ENCODE data around the gene NDUFB3.

DNA sequence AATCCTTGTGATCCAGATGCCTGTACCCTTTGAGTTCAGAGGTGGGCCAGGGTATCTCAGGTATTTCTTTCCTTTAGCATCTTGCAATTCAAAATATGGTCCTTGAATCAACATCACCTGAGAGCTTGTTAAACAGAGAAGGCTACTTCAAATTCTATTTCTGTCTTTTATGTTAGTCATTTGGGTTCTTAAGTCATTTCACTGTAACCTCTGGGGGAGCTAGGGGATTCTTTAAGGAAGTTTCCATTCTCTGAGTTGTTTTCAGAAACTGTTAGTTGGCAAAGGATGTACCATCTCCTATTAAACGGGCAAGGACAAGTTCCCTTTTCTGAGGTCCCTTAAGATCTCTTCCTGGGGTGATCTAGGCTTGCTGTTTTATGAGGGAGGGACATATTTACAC, 60.7 kb downstream of the NDUFB3 start:
- TF ChIP-seq, protein P1, sequence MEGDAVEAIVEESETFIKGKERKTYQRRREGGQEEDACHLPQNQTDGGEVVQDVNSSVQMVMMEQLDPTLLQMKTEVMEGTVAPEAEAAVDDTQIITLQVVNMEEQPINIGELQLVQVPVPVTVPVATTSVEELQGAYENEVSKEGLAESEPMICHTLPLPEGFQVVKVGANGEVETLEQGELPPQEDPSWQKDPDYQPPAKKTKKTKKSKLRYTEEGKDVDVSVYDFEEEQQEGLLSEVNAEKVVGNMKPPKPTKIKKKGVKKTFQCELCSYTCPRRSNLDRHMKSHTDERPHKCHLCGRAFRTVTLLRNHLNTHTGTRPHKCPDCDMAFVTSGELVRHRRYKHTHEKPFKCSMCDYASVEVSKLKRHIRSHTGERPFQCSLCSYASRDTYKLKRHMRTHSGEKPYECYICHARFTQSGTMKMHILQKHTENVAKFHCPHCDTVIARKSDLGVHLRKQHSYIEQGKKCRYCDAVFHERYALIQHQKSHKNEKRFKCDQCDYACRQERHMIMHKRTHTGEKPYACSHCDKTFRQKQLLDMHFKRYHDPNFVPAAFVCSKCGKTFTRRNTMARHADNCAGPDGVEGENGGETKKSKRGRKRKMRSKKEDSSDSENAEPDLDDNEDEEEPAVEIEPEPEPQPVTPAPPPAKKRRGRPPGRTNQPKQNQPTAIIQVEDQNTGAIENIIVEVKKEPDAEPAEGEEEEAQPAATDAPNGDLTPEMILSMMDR (IDR thresholded peaks at IDR 0.05): no peak
- TF ChIP-seq ZFX (IDR thresholded peaks at IDR 0.05; ENCODE audit: borderline replicate concordance): no peak
